ENCODE results near the gene BIRC3. TPM values are rescaled to one million over a fixed set of nuclear protein-coding genes. Genes with fewer than 3 reads are reported as not detected.
A peak's percentile ranks its signal among the peaks of the same experiment; 100 is the strongest.

Gene BIRC3
- polyA plus RNA-seq, 1 donor (not counting 4 experiments of a cell fraction or from before 2014, with no cell fraction given), result 2.1 TPM

DNA sequence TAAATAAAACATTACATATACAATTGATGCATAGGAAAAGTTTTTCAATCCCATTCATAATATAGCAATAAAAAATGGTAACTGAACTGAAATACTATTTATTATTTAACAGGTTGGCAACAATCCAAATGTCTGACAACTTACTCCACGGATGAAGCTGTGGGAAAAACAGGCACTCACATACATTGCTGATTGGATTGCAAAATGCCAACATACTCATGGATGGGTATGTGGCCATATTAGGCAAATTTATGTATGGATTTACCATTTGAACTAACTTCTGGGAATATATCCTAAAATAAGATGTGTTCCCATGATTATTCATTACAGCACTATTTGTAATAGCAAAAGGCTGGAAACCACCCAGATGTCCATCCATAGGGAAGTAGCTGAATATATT lies 26.5 kb downstream of the BIRC3 start:
- Histone ChIP-seq H3K36me3 (ENCODE audit: control insufficient read depth in 2 of 2, extremely low read depth in 1 of 2, insufficient read depth in 2 of 2, low read length in 2 of 2) (no peaks in the 10 kb centered on the region), H4K20me1 (ENCODE audit: control insufficient read depth, extremely low read depth, insufficient read depth, low read length) (no peaks in the 10 kb centered on the region), H3K9me3 (ENCODE audit: control insufficient read depth, low read depth, low read length) (no peaks in the 10 kb centered on the region), H3K79me2 (ENCODE audit: control insufficient read depth, insufficient read depth, low read length) (peaks cover 15% of the 10 kb centered on the region), H3K27ac (ENCODE audit: control insufficient read depth, insufficient read depth, low read length) (no peak overlapping the region), H3K4me1 (ENCODE audit: control insufficient read depth, extremely low read depth, insufficient read depth, low read length) (peaks cover 22% of the 10 kb centered on the region), H3K9me1 (ENCODE audit: control insufficient read depth, extremely low read depth, insufficient read depth, low read length) (no peaks in the 10 kb centered on the region), H3K27me3 (ENCODE audit: control insufficient read depth, extremely low read depth, insufficient read depth, low read length) (no peaks in the 10 kb centered on the region), H2AFZ (ENCODE audit: control insufficient read depth, low read length) (no peak overlapping the region), H3K4me3 (ENCODE audit: control insufficient read depth in 2 of 3, extremely low read depth in 1 of 3, insufficient read depth in 2 of 3, low read depth in 1 of 3, low read length in 3 of 3) (no peak overlapping the region), H3K4me2 (ENCODE audit: control insufficient read depth, extremely low read depth, insufficient read depth, low read depth, low read length) (no peak overlapping the region), H3K9ac (ENCODE audit: control insufficient read depth, extremely low read depth, insufficient read depth, low read length) (no peak overlapping the region)
- no peak for TF ChIP-seq EZH2 (IDR thresholded peaks at IDR 0.05; ENCODE audit: low read length)
- TF ChIP-seq, protein P1, sequence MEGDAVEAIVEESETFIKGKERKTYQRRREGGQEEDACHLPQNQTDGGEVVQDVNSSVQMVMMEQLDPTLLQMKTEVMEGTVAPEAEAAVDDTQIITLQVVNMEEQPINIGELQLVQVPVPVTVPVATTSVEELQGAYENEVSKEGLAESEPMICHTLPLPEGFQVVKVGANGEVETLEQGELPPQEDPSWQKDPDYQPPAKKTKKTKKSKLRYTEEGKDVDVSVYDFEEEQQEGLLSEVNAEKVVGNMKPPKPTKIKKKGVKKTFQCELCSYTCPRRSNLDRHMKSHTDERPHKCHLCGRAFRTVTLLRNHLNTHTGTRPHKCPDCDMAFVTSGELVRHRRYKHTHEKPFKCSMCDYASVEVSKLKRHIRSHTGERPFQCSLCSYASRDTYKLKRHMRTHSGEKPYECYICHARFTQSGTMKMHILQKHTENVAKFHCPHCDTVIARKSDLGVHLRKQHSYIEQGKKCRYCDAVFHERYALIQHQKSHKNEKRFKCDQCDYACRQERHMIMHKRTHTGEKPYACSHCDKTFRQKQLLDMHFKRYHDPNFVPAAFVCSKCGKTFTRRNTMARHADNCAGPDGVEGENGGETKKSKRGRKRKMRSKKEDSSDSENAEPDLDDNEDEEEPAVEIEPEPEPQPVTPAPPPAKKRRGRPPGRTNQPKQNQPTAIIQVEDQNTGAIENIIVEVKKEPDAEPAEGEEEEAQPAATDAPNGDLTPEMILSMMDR (optimal IDR thresholded peaks at IDR 0.05 in 1 of 3, IDR thresholded peaks at IDR 0.05 in 1 of 3, conservative IDR thresholded peaks at IDR 0.05 in 1 of 3; ENCODE audit: extremely low read depth in 1 of 3, insufficient read depth in 2 of 3, low read length in 3 of 3), result no peak
- DNase-seq (ENCODE audit: low read depth, low spot score) (no peak), FAIRE-seq (no peak)
- dilution Hi-C loops (cut with MboI; ENCODE audit: extremely low pct_ligation_motif_present, low sequenced_read_pairs), result no loop called here

DNA sequence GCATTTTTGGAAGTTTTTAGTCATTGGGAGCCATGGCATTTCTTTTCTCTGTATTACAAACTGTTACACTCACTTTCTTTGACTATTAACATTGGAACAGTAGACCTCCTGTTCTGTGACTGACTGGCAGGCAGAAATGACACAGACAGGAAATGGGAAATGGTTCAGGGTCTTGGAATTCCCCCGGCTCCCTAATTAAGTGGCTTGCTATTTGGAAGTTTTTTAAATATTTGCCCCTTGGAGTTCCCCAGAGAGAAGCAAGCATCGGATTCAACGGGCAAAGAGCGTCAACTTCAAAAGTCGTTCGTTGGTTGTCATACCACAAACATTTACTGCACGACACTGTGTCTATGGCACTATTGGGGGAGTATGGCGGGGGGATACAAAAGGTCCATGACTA lies 28.6 kb downstream of the BIRC3 start:
- Histone ChIP-seq H3K4me2 (ENCODE audit: control insufficient read depth, extremely low read depth, insufficient read depth, low read depth, low read length) (peak overlapping the region; percentile 93), H3K9me3 (ENCODE audit: control insufficient read depth, low read depth, low read length) (no peaks in the 10 kb centered on the region), H3K4me3 (ENCODE audit: control insufficient read depth in 2 of 3, extremely low read depth in 1 of 3, insufficient read depth in 2 of 3, low read depth in 1 of 3, low read length in 3 of 3) (peak overlapping the region; percentile 93 to 97 (median 97)), H4K20me1 (ENCODE audit: control insufficient read depth, extremely low read depth, insufficient read depth, low read length) (no peaks in the 10 kb centered on the region), H2AFZ (ENCODE audit: control insufficient read depth, low read length) (no peak overlapping the region), H3K36me3 (ENCODE audit: control insufficient read depth in 2 of 2, extremely low read depth in 1 of 2, insufficient read depth in 2 of 2, low read length in 2 of 2) (peaks cover 2 to 13% of the 10 kb centered on the region in 2 experiments), H3K79me2 (ENCODE audit: control insufficient read depth, insufficient read depth, low read length) (peaks cover 36% of the 10 kb centered on the region), H3K9me1 (ENCODE audit: control insufficient read depth, extremely low read depth, insufficient read depth, low read length) (no peaks in the 10 kb centered on the region), H3K4me1 (ENCODE audit: control insufficient read depth, extremely low read depth, insufficient read depth, low read length) (peaks cover 24% of the 10 kb centered on the region), H3K27me3 (ENCODE audit: control insufficient read depth, extremely low read depth, insufficient read depth, low read length) (no peaks in the 10 kb centered on the region), H3K27ac (ENCODE audit: control insufficient read depth, insufficient read depth, low read length) (peak overlapping the region; percentile 94), H3K9ac (ENCODE audit: control insufficient read depth, extremely low read depth, insufficient read depth, low read length) (peak overlapping the region; percentile 97)
- DNase-seq (ENCODE audit: low read depth, low spot score), result no peak
- dilution Hi-C loops (cut with MboI; ENCODE audit: extremely low pct_ligation_motif_present, low sequenced_read_pairs), result no loop called here
- TF ChIP-seq EZH2 (IDR thresholded peaks at IDR 0.05; ENCODE audit: low read length), result no peak
- peak; percentile 79 for FAIRE-seq

DNA sequence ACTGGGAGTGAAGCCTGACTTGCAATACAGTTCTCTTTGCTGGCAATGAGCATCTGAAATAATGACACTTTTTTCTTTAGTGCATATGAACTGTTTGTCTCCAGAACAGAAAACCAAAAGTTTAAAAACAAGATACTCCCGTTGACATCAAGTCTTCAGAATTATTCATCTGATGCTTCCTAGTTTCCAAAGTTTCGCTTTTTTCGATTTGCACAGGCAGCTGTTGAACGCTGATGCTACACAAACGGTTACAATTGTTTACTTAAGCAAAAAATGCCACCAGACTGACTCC lies 29.1 kb downstream of the BIRC3 start:
- no peak for TF ChIP-seq EZH2 (IDR thresholded peaks at IDR 0.05; ENCODE audit: low read length)
- TF ChIP-seq, protein P1 (optimal IDR thresholded peaks at IDR 0.05 in 1 of 3, IDR thresholded peaks at IDR 0.05 in 1 of 3, conservative IDR thresholded peaks at IDR 0.05 in 1 of 3; ENCODE audit: extremely low read depth in 1 of 3, insufficient read depth in 2 of 3, low read length in 3 of 3), result no peak
- Histone ChIP-seq H3K9me1 (ENCODE audit: control insufficient read depth, extremely low read depth, insufficient read depth, low read length) (no peaks in the 10 kb centered on the region), H3K36me3 (ENCODE audit: control insufficient read depth in 2 of 2, extremely low read depth in 1 of 2, insufficient read depth in 2 of 2, low read length in 2 of 2) (peaks cover 2 to 13% of the 10 kb centered on the region in 2 experiments), H2AFZ (ENCODE audit: control insufficient read depth, low read length) (peak overlapping the region; percentile 77), H3K9ac (ENCODE audit: control insufficient read depth, extremely low read depth, insufficient read depth, low read length) (peak overlapping the region; percentile 97), H3K4me1 (ENCODE audit: control insufficient read depth, extremely low read depth, insufficient read depth, low read length) (peaks cover 24% of the 10 kb centered on the region), H3K4me2 (ENCODE audit: control insufficient read depth, extremely low read depth, insufficient read depth, low read depth, low read length) (peak overlapping the region; percentile 93), H3K79me2 (ENCODE audit: control insufficient read depth, insufficient read depth, low read length) (peaks cover 41% of the 10 kb centered on the region), H3K9me3 (ENCODE audit: control insufficient read depth, low read depth, low read length) (no peaks in the 10 kb centered on the region), H4K20me1 (ENCODE audit: control insufficient read depth, extremely low read depth, insufficient read depth, low read length) (no peaks in the 10 kb centered on the region), H3K27ac (ENCODE audit: control insufficient read depth, insufficient read depth, low read length) (peak overlapping the region; percentile 94), H3K27me3 (ENCODE audit: control insufficient read depth, extremely low read depth, insufficient read depth, low read length) (no peaks in the 10 kb centered on the region), H3K4me3 (ENCODE audit: control insufficient read depth in 2 of 3, extremely low read depth in 1 of 3, insufficient read depth in 2 of 3, low read depth in 1 of 3, low read length in 3 of 3) (peak overlapping the region; percentile 93 to 97 (median 97))
- dilution Hi-C loops (cut with MboI; ENCODE audit: extremely low pct_ligation_motif_present, low sequenced_read_pairs), result no loop called here
- FAIRE-seq (no peak), DNase-seq (ENCODE audit: low read depth, low spot score) (no peak)

Data from keratinocyte (primary cell).